ENCODE results near the gene PRRX1.

PRRX1 gene

GRCh38 chr1:170664093-170664827 lies at the start of gene PRRX1:
Gene PRRX1 (plus strand): TSS chr1:170664131. CDS start chr1:170664219, 88 bp downstream.
- DNase-seq: no peak

GRCh38 chr1:170617591-170618330 lies 46.2 kb upstream of the PRRX1 start:
- DNase-seq: no peak

DNA sequence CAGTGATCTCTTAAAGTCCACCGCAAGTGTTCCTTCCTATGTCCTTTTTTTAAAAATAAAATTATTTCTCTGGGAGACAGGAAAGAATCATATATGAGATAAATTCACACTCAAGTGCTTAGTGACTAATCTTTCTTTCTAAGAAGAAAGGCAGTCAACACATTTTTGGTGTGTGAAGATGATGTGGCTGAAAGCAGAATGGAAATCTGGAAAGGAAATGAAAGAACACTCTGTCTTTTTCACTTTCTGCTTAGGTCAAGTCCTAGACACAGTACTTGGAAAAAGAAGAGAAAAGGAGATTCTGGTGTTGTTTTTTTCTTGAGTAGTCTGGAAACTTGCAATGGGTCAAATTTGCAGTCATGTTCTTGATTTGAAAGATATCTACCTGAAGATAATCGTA lies 45.5 kb upstream of the PRRX1 start:
- no peak for DNase-seq

DNA sequence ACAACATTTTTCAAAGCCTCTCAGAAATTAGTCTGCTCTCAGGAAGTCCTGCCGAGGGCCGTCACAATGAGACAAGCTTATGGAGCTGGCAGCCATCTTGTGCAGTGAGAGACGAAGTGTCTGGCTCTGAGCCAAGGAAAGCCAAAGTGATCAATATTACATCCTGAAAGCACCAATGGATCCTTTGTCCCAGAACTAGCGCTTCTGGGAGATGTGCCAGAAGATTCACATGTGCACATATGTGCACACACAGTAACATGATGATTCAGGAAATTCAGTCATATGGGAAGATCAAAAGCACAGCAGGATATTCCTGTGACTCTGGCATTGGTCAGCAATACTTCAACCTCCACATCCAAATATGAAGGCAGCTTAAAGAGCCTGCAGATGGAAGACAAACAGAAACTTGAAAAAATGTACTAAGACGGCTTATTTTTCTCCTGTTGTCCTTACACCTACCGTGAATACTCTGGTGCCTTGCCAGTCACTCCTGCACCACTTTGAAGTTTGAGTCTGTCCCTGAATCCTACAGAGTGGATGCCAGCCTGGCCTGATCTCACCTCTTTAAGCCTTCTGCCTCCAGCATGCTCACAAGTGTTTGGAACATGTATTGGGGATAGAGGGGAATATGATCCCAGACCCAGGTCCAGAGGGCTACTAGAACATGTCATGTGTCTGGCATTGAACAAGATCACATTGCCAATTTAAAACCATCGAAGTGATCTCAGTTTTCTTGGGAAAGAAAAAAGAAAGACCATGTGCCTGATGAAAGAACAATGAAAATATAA lies 44.5 kb upstream of the PRRX1 start:
- no peak for DNase-seq

DNA sequence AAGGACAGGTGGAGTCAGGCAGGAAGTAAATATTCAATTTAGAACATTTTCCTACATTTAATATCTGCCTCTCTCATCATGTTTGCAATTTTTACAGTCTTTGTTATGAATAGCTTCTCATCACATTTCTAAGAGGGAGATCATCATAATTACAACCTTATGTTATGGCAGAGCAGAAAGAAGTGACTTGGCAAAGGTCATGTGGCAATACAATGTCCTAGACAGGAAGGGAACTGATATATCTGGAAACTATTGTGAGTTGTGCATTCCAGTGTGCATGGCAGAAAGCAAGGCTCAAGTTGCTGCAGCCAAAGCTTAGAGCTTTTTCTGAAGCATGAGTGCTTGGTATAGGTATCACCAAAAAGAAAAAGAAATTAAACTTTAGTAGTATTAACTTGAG lies 43.8 kb upstream of the PRRX1 start:
- DNase-seq: no peak

DNA sequence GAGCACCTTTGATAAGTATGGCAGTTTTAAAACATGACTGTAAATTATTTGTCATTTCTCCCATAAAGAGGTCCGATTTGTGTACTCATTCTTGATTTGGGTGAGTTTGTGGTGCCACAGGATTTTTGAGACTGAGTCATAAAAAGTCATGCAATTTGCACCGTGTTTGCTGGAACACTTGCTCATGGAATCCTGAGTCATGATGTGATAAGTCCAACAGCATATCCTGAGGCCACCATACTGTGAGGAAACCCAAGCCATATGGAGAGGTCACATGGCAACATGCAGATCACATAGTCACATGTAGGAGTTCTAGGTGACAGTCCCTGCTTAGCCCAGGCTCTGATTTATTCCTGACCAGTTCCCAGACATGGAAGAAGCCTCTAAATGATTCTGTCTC lies 40.8 kb upstream of the PRRX1 start:
- no peak for DNase-seq

GRCh38 chr1:170624146-170624545 lies 39.8 kb upstream of the PRRX1 start:
- no peak for DNase-seq

- no peak for DNase-seq
Observed at GRCh38 chr1:170630977-170631376, 33.0 kb upstream of the PRRX1 start.

DNA sequence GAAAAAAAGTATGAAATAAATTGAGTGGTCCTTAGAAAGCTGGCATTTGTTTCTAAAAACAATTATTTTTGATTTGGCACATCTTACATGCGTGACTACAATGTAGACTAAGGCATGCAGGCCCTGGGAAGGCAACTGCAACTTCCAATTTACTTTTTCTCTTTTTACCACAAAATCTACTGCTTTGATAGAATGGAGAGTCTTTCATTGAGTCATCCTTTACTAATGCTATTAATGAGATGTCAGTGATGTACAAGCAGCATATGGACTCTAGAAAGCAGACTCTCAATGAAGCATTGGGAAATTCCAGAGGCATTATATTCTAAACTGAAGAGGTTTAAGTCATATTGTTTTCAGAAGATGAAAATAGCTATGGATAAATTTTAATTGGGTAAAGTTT lies 29.6 kb upstream of the PRRX1 start:
- DNase-seq: no peak

- no peak for DNase-seq
Observed at GRCh38 chr1:170634824-170635410, 29.0 kb upstream of the PRRX1 start.

- no peak for DNase-seq
Observed at GRCh38 chr1:170640581-170640980, 23.4 kb upstream of the PRRX1 start.

- no peak for DNase-seq
Observed at GRCh38 chr1:170657275-170657853, 6.6 kb upstream of the PRRX1 start.

- no peak for DNase-seq
Observed at GRCh38 chr1:170659399-170660035, 4.4 kb upstream of the PRRX1 start.

- no peak for DNase-seq
Observed at GRCh38 chr1:170660281-170660713, 3.6 kb upstream of the PRRX1 start.

- no peak for DNase-seq
Observed at GRCh38 chr1:170660871-170661645, 2.9 kb upstream of the PRRX1 start.

DNA sequence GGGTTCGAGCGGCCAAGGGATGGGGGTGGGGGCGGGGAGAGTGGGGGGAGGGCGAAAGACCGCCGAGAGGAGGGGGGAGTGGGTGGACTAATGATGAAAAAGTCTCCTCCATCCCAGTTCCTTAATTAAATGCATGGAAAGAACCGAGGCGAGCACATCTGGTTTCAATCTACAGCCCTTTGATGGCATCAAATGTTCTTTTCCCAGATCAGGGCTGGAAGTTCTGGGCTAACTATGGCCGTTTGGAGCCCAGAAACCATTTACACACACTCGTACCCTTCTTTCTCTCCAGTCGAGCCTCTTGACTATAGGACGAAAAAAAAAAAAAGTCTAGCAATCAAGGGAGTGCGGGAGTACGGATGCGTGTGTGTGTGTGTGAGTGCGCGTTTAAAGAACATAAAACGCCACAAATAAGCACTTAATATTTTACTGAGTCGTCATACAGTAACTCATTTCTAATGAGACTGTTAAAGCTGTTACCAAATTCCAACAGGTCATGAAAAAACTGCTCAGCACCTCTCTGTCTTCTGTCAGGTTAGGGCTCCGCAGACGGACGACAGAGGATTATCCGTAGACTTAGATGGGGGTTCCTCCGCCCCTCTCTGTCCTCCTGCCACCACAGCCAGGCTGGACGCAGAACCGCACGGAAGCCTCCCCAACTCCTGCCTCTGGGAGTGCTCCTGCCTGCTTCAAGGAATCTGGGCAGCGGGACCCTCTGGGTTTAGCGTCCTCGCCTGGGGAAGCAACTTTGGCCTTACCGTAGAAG lies 2.1 kb upstream of the PRRX1 start:
- no peak for DNase-seq

GRCh38 chr1:170662561-170663403 lies 1.1 kb upstream of the PRRX1 start:
- no peak for DNase-seq

DNA sequence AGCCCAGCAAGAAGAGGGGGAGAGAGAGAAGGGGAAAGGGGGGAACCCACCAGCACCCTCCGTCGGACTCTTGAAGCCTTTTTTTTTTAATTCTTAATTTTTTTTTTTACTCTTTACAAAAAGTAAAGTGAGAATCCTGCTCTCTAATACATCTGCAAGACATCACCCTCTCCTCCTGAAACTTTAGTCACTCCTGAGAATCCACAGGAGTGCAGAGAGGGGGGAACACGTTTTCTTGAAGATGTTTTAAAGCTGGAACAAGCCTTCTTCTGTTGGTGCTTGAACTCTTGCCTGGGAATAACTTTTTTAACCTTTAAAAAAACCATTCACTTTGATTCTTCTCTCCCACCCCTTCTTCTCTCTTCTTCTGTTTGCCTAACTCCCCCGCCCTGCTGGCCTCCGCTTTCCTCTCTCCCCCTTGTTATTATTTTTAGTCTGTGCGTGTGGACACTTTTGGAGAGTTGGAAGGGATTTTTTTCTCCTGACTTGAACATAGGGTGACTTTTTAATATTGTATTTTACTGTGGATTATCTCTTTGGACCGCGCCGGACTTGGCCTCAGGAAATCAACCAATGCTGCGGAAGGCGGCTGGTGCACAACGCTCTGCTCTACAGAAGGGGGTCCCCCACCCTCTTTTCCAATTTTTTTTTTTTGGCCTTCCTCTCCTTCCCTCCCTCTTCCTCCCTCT lies 383 bp upstream of the PRRX1 start:
- no peak for DNase-seq
